ENCODE results near the gene OSBPL8. TPM values are rescaled to one million over a fixed set of nuclear protein-coding genes. Genes with fewer than 3 reads are reported as not detected.

The OSBPL8 gene
- total RNA-seq, 4 donors from 2014 or later, result 25.6 to 46.0 (median 43.4) TPM

- Histone ChIP-seq H3K36me3 (peaks cover 0 to 4% of the 10 kb centered on the region in 2 donors), H3K27me3 (no peaks in the 10 kb centered on the region), H3K4me1 (peaks cover 12 to 38% of the 10 kb centered on the region in 2 donors), H3K4me3 (peak overlapping the region; percentile 90 to 100 (median 98)), H3K27ac (peak overlapping the region; percentile 93 to 99 (median 95)), H3K9me3 (no peaks in the 10 kb centered on the region)
- TF ChIP-seq POLR2A (IDR thresholded peaks at IDR 0.05), result no peak
- DNase-seq (peak; percentile 45 to 46), ATAC-seq (peak; percentile 48)
- in situ Hi-C loops (cut with MboI; ENCODE audit: low sequenced_read_pairs in 4 of 4) (loop anchor here in 3 of 4 donors (25.0 kb wide), 4 partner anchors 172 to 1172 kb away; partner anchors contain the start of genes NAP1L1 (in 2 of the 3) and GLIPR1L2 (in 1 of the 3)), intact Hi-C loops (cut with DNase I; ENCODE audit: low total_unique reads) (loop anchor here (2.0 to 10.0 kb wide), 5 partner anchors 28 to 474 kb away; partner anchors contain the start of gene NAP1L1)
Measured at GRCh38 chr12:76558684-76559399, 729 bp downstream of the OSBPL8 start.

GRCh38 chr12:76556368-76556767 is 3.2 kb downstream of the OSBPL8 start:
- Histone ChIP-seq H3K4me1 (peaks cover 30 to 50% of the 10 kb centered on the region in 2 donors), H3K27ac (no peak overlapping the region), H3K4me3 (no peak overlapping the region), H3K36me3 (peaks cover 0 to 4% of the 10 kb centered on the region in 2 donors), H3K9me3 (no peaks in the 10 kb centered on the region), H3K27me3 (no peaks in the 10 kb centered on the region)
- no peak for TF ChIP-seq POLR2A (IDR thresholded peaks at IDR 0.05)
- TF ChIP-seq CTCF (IDR thresholded peaks at IDR 0.05 in 4 of 5, conservative IDR thresholded peaks at IDR 0.05 in 1 of 5), result no peak
- ATAC-seq, result no peak
- in situ Hi-C loops (cut with MboI; ENCODE audit: low sequenced_read_pairs in 4 of 4), result loop anchor here in 3 of 4 donors (25.0 kb wide), 4 partner anchors 169 to 1169 kb away; partner anchors contain the start of genes NAP1L1 (in 2 of the 3) and GLIPR1L2 (in 1 of the 3)
- DNase-seq, result no peak
- intact Hi-C loops (cut with DNase I; ENCODE audit: low total_unique reads), result loop anchor here (10.0 kb wide), 3 partner anchors 172 to 472 kb away; partner anchors contain the start of gene NAP1L1

- TF ChIP-seq CTCF (IDR thresholded peaks at IDR 0.05 in 4 of 5, conservative IDR thresholded peaks at IDR 0.05 in 1 of 5) (no peak), POLR2A (IDR thresholded peaks at IDR 0.05) (no peak)
- intact Hi-C loops (cut with DNase I; ENCODE audit: low total_unique reads), result loop anchor here (10.0 kb wide), 3 partner anchors 171 to 471 kb away; partner anchors contain the start of gene NAP1L1
- H3K36me3 ChIP-seq, result peaks cover 0 to 4% of the 10 kb centered on the region in 2 donors
Measured at GRCh38 chr12:76555797-76556196, 3.8 kb downstream of the OSBPL8 start.

GRCh38 chr12:76555231-76555767 is 4.3 kb downstream of the OSBPL8 start:
- no peaks in the 10 kb centered on the region for H3K27me3 ChIP-seq
- peaks cover 39 to 56% of the 10 kb centered on the region in 2 donors for H3K4me1 ChIP-seq
- in situ Hi-C loops (cut with MboI; ENCODE audit: low sequenced_read_pairs in 4 of 4) (loop anchor here in 3 of 4 donors (25.0 kb wide), 4 partner anchors 168 to 1168 kb away; partner anchors contain the start of genes NAP1L1 (in 2 of the 3) and GLIPR1L2 (in 1 of the 3)), intact Hi-C loops (cut with DNase I; ENCODE audit: low total_unique reads) (loop anchor here (10.0 kb wide), 3 partner anchors 170 to 470 kb away; partner anchors contain the start of gene NAP1L1)
- H3K36me3 ChIP-seq, result peaks cover 0 to 4% of the 10 kb centered on the region in 2 donors
- no peak for TF ChIP-seq POLR2A (IDR thresholded peaks at IDR 0.05)
- no peak overlapping the region for H3K4me3 ChIP-seq
- H3K27ac ChIP-seq, result no peak overlapping the region
- no peak for DNase-seq
- ATAC-seq, result no peak
- H3K9me3 ChIP-seq, result no peaks in the 10 kb centered on the region

More at GRCh38 chr12:76555797-76556196, 3.8 kb downstream of the OSBPL8 start:
- DNase-seq (no peak), ATAC-seq (no peak)
- Histone ChIP-seq H3K27ac (no peak overlapping the region), H3K4me1 (peaks cover 36 to 56% of the 10 kb centered on the region in 2 donors), H3K4me3 (no peak overlapping the region), H3K27me3 (no peaks in the 10 kb centered on the region), H3K9me3 (no peaks in the 10 kb centered on the region)
- in situ Hi-C loops (cut with MboI; ENCODE audit: low sequenced_read_pairs in 4 of 4), result loop anchor here in 3 of 4 donors (25.0 kb wide), 4 partner anchors 168 to 1168 kb away; partner anchors contain the start of genes NAP1L1 (in 2 of the 3) and GLIPR1L2 (in 1 of the 3)

GRCh38 chr12:76554405-76555230 is 5.0 kb downstream of the OSBPL8 start:
- H3K36me3 ChIP-seq, result peaks cover 0 to 4% of the 10 kb centered on the region in 2 donors
- H3K9me3 ChIP-seq, result no peaks in the 10 kb centered on the region
- intact Hi-C loops (cut with DNase I; ENCODE audit: low total_unique reads), result loop anchor here (10.0 kb wide), 3 partner anchors 170 to 470 kb away; partner anchors contain the start of gene NAP1L1
- no peak for ATAC-seq
- no peak overlapping the region for H3K4me3 ChIP-seq
- no peak for DNase-seq
- H3K27me3 ChIP-seq, result no peaks in the 10 kb centered on the region
- in situ Hi-C loops (cut with MboI; ENCODE audit: low sequenced_read_pairs in 4 of 4), result loop anchor here in 3 of 4 donors (25.0 kb wide), 4 partner anchors 167 to 1167 kb away; partner anchors contain the start of genes NAP1L1 (in 2 of the 3) and GLIPR1L2 (in 1 of the 3)
- no peak for TF ChIP-seq POLR2A (IDR thresholded peaks at IDR 0.05)
- no peak for TF ChIP-seq CTCF (IDR thresholded peaks at IDR 0.05 in 4 of 5, conservative IDR thresholded peaks at IDR 0.05 in 1 of 5)
- peaks cover 39 to 56% of the 10 kb centered on the region in 2 donors for H3K4me1 ChIP-seq
- H3K27ac ChIP-seq, result no peak overlapping the region
